Activated T-cell treated with anti-CD3 and anti-CD28 coated beads for 48 hours (primary cell): ENCODE data around the gene TDRD7.
A peak's percentile ranks its signal among the peaks of the same experiment; 100 is the strongest.

Experiments
- DNase-seq: peaks from one replicate; pipeline ENCODE4 v3.0.0-alpha.2; 2020; ENCODE audit warnings: low read depth

The TDRD7 gene

DNA sequence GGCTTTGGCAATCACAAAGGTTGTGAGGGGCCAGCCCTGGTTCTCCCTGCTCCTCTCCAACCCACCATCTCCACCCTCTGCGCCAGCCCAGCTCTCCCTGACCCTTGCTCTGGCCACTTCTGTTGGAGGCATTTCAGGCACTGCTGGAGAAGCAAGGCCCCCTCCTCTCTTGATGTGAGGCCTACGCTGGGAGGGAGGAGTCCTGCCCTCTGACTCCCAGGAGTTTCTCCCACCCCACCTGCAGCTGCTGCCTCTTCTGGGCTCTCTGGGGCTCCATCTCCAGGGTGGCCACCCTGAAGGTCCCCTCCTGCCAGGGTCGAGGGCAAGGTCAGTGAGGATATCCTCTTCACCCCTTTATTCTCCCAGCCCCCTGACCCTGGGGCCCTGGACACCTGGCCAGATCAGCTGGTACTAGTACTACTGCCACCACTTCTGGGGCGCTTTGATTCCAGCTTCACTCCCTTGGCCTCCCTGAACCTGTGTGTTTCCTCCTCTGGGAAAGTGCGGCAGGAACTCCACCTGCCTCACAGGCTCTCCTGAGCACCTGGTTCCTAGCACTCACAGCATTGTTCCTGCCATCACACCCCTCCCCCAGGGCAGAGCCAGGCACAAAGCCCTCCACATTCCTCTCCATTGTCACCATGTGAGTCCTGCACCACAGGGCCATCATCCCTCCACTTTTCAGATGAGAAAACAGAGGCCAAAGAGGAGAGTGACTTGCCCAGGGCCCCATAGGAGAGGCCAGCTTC lies 23.8 kb upstream of the TDRD7 start:
- DNase-seq, result no peak

- DNase-seq, result peak; percentile 23
Observed at GRCh38 chr9:97388721-97389238, 23.1 kb upstream of the TDRD7 start.

DNA sequence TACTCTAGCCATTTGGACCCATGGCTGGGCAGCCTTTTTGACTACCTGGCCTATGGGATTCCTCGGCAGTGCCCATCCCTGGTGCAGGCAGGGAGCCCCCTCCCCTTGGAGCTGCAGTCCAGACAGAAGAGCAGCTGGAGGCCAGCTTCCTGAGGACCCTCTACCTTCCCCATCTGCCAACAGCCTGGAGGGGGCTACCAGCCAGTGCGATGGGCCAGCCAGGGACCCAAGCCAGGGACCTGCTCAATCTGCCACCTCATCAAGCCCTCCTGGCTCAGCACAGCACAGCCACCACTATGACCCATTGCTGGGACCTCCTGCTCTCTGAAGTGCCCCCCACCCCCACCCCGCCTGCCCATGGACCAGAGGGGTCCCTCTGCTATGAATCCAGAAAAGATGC lies 22.6 kb upstream of the TDRD7 start:
- no peak for DNase-seq

DNA sequence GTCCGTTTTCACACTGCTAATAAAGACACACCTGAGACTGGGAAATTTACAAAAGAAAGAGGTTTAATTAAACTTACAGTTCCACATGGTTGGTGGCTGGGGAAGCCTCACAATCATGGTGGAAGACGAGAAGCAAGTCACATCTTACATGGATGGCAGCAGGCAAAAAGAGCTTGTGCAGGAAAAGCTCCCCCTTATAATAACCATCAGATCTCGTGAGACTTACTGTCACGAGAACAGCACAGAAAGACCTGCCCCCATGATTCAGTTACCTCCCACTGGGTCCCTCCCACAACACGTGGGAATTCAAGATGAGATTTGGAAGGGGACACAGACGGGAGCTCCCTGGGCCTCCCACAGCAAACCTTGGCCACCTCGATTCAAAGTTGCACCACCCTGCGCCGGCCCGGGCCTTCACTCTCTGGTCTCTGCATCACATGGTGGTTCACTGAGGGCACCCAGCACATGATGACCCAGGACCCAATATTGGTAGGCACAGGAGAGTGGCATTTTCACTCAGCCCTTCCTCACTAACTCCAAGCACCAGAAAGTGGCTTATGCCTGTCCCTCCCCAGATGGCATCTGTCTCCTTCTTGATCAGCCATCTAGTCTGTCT lies 21.0 kb upstream of the TDRD7 start:
- DNase-seq, result no peak

- no peak for DNase-seq
Observed at GRCh38 chr9:97394881-97395280, 17.0 kb upstream of the TDRD7 start.

DNA sequence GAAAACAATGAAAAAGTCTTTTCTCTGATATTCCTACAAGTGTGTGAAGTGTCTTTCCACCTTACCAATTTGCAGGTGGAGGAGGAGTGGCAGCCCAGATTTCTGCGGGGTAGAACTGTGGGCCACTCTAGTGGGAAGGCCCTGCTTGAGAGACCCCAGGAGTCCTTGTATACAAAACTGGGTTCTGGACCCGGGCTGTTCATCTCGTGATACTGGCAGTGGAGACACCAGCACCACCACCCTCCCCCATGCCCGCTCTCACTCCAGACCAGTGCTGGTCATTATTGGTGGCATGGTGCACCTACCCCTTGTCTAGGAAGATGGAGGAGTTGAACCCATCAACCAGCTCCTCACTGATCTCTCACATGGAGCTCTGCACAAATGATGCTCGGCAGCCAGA lies 16.2 kb upstream of the TDRD7 start:
- no peak for DNase-seq

GRCh38 chr9:97396256-97396655 lies 15.6 kb upstream of the TDRD7 start:
- no peak for DNase-seq

- peak; percentile 39 for DNase-seq
Observed at GRCh38 chr9:97397220-97397619, 14.7 kb upstream of the TDRD7 start.

DNA sequence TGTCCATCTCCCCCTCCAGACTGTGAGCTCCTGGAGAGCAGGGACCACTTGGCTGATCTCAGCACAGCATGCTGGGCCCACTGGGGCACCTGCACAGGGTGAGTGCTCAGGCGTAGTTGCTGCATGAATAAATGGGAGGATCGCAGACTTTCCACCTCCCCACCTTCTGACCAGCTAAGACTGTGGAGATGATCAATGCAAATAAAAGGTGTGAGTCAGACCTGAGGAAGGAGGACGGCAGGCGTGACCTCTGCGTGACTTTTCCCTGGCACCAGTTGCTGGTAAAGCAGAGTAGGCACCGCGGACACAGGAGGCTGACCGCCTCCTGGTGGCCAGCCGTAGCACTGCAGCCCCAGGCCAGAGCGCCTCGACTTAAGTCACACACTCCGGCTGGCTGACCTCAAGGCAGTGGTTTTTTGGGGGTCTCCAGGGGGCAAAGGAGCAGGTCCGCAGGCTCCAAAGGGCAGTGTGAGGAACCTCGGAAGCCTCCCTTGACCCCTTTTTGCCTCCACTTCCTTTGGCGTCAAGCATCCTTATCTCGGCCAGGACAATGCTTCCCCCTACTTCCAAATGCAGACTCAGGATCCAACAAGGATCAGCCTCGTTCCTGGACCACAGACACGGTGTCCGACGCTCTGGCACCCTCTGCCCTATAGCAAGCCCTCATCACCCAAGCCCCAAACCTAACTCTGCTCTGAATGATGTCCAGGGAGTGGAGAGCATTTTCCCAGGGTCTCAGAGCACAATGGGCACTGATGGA lies 12.7 kb upstream of the TDRD7 start:
- DNase-seq, result peak; percentile 69

DNA sequence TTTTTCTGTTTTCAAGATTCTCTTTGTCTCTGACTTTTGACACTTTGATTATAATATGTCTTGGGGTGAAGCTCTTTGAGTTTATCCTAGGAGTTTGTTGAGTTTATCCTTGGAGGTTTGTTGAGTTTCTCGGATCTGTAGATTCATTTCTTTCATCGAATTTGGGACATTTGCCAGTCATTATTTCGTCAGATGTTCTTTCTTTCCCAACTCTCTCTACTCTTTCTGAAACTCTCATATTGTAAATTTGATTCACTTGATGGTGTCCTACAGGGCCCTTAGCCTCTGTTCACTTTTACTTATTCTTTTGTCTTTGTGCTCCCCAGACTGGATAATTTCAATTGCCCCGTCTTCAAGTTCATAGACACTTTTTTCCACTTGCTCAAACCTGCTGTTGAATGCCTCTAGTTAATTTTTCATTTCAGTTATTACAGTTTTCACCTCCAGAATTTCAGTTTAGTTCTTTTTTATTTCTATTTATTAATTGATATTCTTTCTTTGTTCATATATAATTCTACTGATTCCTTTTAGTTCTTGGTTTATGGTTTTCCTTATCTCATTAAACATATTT lies 8.1 kb upstream of the TDRD7 start:
- no peak for DNase-seq

- DNase-seq, result no peak
Observed at GRCh38 chr9:97405551-97405950, 6.3 kb upstream of the TDRD7 start.

- DNase-seq, result no peak
Observed at GRCh38 chr9:97406620-97407177, 5.2 kb upstream of the TDRD7 start.

DNA sequence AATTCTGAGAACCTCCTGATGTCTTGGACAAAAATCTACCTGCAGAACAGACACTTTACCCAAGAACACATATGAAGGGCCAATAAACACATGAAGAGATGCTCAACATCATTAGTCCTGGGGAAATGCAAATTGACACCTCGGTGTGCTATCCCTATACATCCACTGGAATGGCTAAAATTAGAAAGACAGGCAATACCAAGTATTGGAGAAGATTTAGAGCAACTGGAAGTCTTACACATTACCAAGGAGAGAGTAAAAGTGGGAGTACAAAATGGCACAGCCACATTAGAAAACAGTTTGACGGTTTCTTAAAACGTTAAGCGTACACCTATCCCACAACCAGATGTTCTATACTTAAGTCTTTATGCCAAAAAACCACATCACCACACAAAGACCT lies 3.3 kb upstream of the TDRD7 start:
- no peak for DNase-seq

DNA sequence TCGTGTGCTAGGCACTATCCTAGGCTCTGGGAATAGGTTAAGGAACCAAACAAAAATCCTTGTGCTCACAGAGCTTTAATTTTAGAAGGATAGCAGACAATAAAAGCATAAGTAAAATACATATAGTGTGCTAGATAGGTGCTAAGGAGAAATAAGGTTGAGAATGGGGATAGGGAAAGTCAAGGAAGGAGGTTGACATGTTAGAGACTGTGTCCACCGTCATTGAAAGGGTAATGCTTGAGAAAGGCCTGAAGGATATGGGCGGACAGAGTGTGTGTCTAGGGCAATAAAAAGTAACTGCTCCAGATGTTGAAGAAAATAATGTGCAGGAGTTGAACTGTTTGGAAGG lies 482 bp upstream of the TDRD7 start:
- no peak for DNase-seq

DNA sequence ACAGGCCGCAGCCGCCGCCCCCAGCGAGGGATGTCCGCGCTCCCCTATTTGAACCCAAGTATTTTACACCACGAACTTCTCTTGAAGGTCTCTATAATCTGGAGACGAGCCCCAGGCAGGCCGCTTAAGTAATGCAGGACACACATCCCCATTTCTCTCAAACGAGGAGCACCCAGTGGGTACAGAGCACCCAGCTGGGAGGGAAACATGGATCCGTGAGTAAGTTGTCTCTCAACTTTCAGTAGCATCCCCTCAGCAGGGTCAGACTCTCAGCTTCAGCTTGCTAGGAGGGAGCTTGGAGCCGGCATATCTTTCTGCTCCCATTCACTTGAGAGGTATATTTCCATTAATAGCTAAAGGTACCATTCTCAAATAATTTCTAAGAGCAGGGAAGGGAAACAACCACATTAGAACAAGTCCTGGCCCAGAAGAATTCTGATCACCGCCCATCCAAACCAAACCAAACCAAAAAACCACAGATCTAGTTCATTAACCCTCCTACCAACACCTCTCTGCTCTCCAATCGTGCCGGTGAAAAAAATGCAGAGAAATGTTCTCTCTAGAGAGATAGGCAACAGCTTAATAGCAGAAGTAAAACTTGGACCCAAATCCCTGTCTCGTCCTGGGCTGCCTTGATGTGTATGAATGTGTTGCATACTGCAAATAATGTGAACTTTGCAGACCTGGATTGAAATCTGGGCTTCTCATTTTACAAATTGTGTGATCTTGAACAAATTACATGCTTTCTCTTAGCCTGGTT lies 910 bp downstream of the TDRD7 start:
- DNase-seq, result no peak

GRCh38 chr9:97413462-97413861 lies 1.6 kb downstream of the TDRD7 start:
- DNase-seq, result no peak

- no peak for DNase-seq
Observed at GRCh38 chr9:97415146-97415545, 3.2 kb downstream of the TDRD7 start.

GRCh38 chr9:97418880-97419279 lies 7.0 kb downstream of the TDRD7 start:
- no peak for DNase-seq

- DNase-seq, result no peak
Observed at GRCh38 chr9:97419309-97419867, 7.5 kb downstream of the TDRD7 start.

DNA sequence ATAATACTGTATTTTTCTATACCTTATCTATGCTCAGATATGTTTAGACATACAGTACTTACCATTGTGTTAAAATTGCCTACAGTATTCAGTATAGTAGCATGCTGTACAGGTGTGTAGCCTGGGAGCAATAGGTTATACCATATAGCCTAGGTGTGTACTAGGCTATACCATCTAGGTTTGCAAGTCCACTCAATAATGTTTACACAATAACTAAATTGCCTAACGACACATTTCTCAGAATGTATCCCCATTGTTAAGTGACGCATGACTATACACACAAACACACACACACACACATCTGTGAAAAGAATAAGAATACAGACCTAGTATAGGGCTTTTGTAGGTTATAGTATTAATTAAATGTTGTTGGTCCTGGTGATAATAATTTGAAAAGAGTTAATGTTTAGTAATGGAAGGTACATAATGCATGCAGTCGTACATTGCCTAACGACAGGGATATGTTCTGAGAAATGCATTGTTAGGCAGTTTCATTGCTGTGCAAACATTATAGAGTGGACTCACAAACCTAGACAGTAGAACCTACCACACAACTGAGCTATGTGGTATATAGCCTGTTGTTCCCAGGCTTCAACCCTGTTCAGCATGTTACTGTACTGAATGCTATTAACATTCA lies 13.6 kb downstream of the TDRD7 start:
- DNase-seq, result no peak

DNA sequence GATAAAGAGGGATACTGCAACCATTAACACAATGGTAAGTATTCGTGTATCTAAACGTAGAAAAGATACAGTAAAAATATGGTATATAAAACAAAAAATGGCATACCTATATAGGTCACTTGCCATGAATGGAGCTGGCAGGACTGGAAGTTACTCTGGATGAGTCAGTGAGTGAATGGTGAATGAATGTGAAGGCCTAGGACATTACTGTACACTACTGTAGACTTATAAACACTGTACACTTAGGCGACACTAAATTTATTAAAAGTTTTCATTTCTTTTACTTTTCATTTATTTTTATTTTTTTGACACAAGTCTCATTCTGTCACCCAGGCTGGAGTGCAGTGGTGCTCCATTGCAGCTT lies 14.1 kb downstream of the TDRD7 start:
- no peak for DNase-seq
